Naive thymus-derived CD4-positive, alpha-beta T cell (primary cell): ENCODE measurements around the gene SBK2. TPM values are rescaled to one million over a fixed set of nuclear protein-coding genes. Genes with fewer than 3 reads are reported as not detected.

Experiments
- ATAC-seq: fragments of 150-1000 bp; cut with Tn5 transposase; 2 replicates; pipeline ENCODE4 v1.10.0; 2021; ENCODE audit warnings: mild to moderate bottlenecking, moderate library complexity
- CTCF ChIA-PET: fragments of 350-600 bp; sonication (Branson Sonifier 250); formaldehyde crosslinking; loops from one replicate; lab custom pipeline; 2021; ENCODE audit warnings: antibody characterized with exemption; lab: Charles Lee
- POLR2A ChIA-PET: fragments of 350-600 bp; sonication (Branson Sonifier 250); formaldehyde crosslinking; loops from one replicate; lab custom pipeline; 2021; ENCODE audit warnings: antibody characterized with exemption, inconsistent platforms; lab: Charles Lee
- DNase-seq, 9 donors: peaks; one replicate each; pipeline versions ENCODE4 v3.0.0 to v3.0.0-alpha.2; 2020 to 2022; ENCODE audit warnings: mixed read lengths in 1 of 9
- H3K27ac ChIP-seq: one replicate; pipeline ENCODE4 v1.7.0; 2013; ENCODE audit warnings: mild to moderate bottlenecking, low read depth, low read length, moderate library complexity
- H3K27me3 ChIP-seq, 2 donors: one replicate each; pipeline ENCODE4 v1.7.0; 2013; ENCODE audit warnings: low read length in 2 of 2, mild to moderate bottlenecking in 2 of 2, moderate library complexity in 2 of 2; ENCODE audit not compliant: control insufficient read depth in 2 of 2, insufficient read depth in 2 of 2
- H3K36me3 ChIP-seq, 3 experiments: 1 replicate in 2 of 3; 2 replicates in 1 of 3; pipeline ENCODE4 v1.7.0; 2013; ENCODE audit warnings: low read length in 3 of 3, mild to moderate bottlenecking in 3 of 3, moderate library complexity in 1 of 3; ENCODE audit not compliant: insufficient read depth in 3 of 3, control insufficient read depth in 2 of 3
- H3K4me1 ChIP-seq, 2 donors: one replicate each; pipeline ENCODE4 v1.7.0; 2013; ENCODE audit warnings: low read length in 2 of 2, mild to moderate bottlenecking in 2 of 2, moderate library complexity in 1 of 2; ENCODE audit not compliant: control insufficient read depth in 2 of 2, insufficient read depth in 2 of 2
- H3K4me3 ChIP-seq: 2 replicates; pipeline ENCODE4 v1.7.0; 2013; ENCODE audit warnings: mild to moderate bottlenecking, low read length
- H3K9me3 ChIP-seq, 3 experiments: 1 replicate in 2 of 3; 2 replicates in 1 of 3; pipeline ENCODE4 v1.7.0; 2013; ENCODE audit warnings: low read length in 3 of 3; ENCODE audit not compliant: control insufficient read depth in 2 of 3
- H3K27ac Mint-ChIP-seq, 9 donors: one replicate each; pipeline ENCODE4 v1.8.0; 2020 to 2022; ENCODE audit warnings: mixed read lengths in 9 of 9, mild to moderate bottlenecking in 8 of 9, moderate library complexity in 5 of 9, inconsistent platforms in 2 of 9
- H3K27me3 Mint-ChIP-seq, 5 donors: one replicate each; pipeline ENCODE4 v1.8.0; 2021 to 2022; ENCODE audit warnings: mixed read lengths in 5 of 5, mild to moderate bottlenecking in 1 of 5
- H3K36me3 Mint-ChIP-seq, 5 donors: one replicate each; pipeline ENCODE4 v1.8.0; 2020 to 2022; ENCODE audit warnings: mixed read lengths in 5 of 5, mild to moderate bottlenecking in 3 of 5, inconsistent platforms in 1 of 5
- H3K4me1 Mint-ChIP-seq, 7 donors: one replicate each; pipeline ENCODE4 v1.8.0; 2020 to 2022; ENCODE audit warnings: mixed read lengths in 7 of 7, mild to moderate bottlenecking in 3 of 7, inconsistent platforms in 1 of 7
- H3K4me3 Mint-ChIP-seq, 10 donors: one replicate each; pipeline ENCODE4 v1.8.0; 2020 to 2022; ENCODE audit warnings: mild to moderate bottlenecking in 10 of 10, mixed read lengths in 10 of 10, moderate library complexity in 6 of 10, inconsistent platforms in 2 of 10
- H3K9me3 Mint-ChIP-seq, 11 donors: one replicate each; pipeline ENCODE4 v1.8.0; 2020 to 2022; ENCODE audit warnings: mixed read lengths in 11 of 11, mild to moderate bottlenecking in 4 of 11, inconsistent platforms in 1 of 11, moderate library complexity in 1 of 11
- intact Hi-C, 2 donors: fragments of 100-400 bp; cut with micrococcal nuclease; formaldehyde crosslinking; loops; one replicate each; pipeline ENCODE4 v1.15.1; 2023
- polyA plus RNA-seq, 2 donors: library from polyadenylated mRNA; unstranded; fragments of 300-500 nt; fragmentation: Illumina TruSeq; gene quantifications; one replicate each; pipeline ENCODE4 v1.2.3, GENCODE V29; 2021
- total RNA-seq, 6 experiments: library from RNA in 5 of 6; stranded (reverse) in 5 of 6; gene quantifications; 1 replicate in 5 of 6; 2 replicates in 1 of 6; pipeline ENCODE4 v1.2.3 and lab custom pipeline; 2021 to 2026

SBK2 gene
- total and polyA plus RNA-seq, 7 experiments from 2014 or later, result not detected

- peaks cover 5 to 16% (median 9%) of the 10 kb centered on the region in 7 donors for H3K4me1 Mint-ChIP-seq
- CTCF ChIA-PET, result interaction anchor here (0.9 to 1.4 kb wide), 2 partner anchors 17 to 18 kb away, joined by 3 read pairs; no protein-coding TSS in a partner anchor
- intact Hi-C loops, result no loop called here
Measured at GRCh38 chr19:55486043-55486970, 50.6 kb downstream of the SBK2 start.

GRCh38 chr19:55485439-55486011 lies 51.4 kb downstream of the SBK2 start:
- Histone ChIP-seq H3K27me3 (no peaks in the 10 kb centered on the region), H3K4me3 (peak overlapping the region; percentile 75), H3K4me1 (peaks cover 12 to 13% of the 10 kb centered on the region in 2 donors), H3K27ac (peak overlapping the region; percentile 63), H3K9me3 (no peaks in the 10 kb centered on the region), H3K36me3 (peaks cover 0 to 21% (median 0%) of the 10 kb centered on the region in 3 experiments)
- peak overlapping the region in 8 of 9 donors; percentile 44 to 93 (median 86) for H3K27ac Mint-ChIP-seq
- DNase-seq (peak in 1 of 9 donors; percentile 20), ATAC-seq (peak; percentile 2)
- H3K27me3 Mint-ChIP-seq, result no peaks in the 10 kb centered on the region
- H3K9me3 Mint-ChIP-seq, result no peaks in the 10 kb centered on the region
- ChIA-PET POLR2A (interaction anchor here (0.6 to 1.6 kb wide), 7 partner anchors 9 to 375 kb away, joined by 3 to 5 read pairs (median 4); partner anchors contain the start of gene ZNF628), CTCF (interaction anchor here (0.6 to 1.1 kb wide), 4 partner anchors 18 to 357 kb away, joined by 3 read pairs; partner anchors contain the start of gene ZNF784)
- H3K4me3 Mint-ChIP-seq, result peak overlapping the region; percentile 72 to 89 (median 78)
- H3K4me1 Mint-ChIP-seq, result peaks cover 5 to 18% (median 9%) of the 10 kb centered on the region in 7 donors
- intact Hi-C loops, result loop anchor here (1.0 to 2.0 kb wide), 3 partner anchors 9 to 18 kb away; partner anchors contain the start of gene ZNF628 (in 2 of the 2)
- peaks cover 0 to 1% (median 0%) of the 10 kb centered on the region in 5 donors for H3K36me3 Mint-ChIP-seq

More at GRCh38 chr19:55486043-55486970, 50.6 kb downstream of the SBK2 start:
- no peak for ATAC-seq
- peak overlapping the region; percentile 56 to 89 (median 78) for H3K4me3 Mint-ChIP-seq
- no peaks in the 10 kb centered on the region for H3K9me3 Mint-ChIP-seq
- Histone ChIP-seq H3K27ac (peak overlapping the region; percentile 63), H3K27me3 (no peaks in the 10 kb centered on the region), H3K4me1 (peaks cover 12 to 13% of the 10 kb centered on the region in 2 donors), H3K4me3 (no peak overlapping the region), H3K9me3 (no peaks in the 10 kb centered on the region), H3K36me3 (peaks cover 0 to 17% (median 0%) of the 10 kb centered on the region in 3 experiments)
- POLR2A ChIA-PET, result interaction anchor here (0.7 to 1.6 kb wide), 3 partner anchors 9 to 18 kb away, joined by 3 to 5 read pairs (median 3); partner anchors contain the start of gene ZNF628
- peaks cover 0 to 1% (median 0%) of the 10 kb centered on the region in 5 donors for H3K36me3 Mint-ChIP-seq
- no peak for DNase-seq
- no peaks in the 10 kb centered on the region for H3K27me3 Mint-ChIP-seq
- H3K27ac Mint-ChIP-seq, result peak overlapping the region; percentile 8 to 93 (median 83)

- Mint-ChIP-seq H3K27me3 (no peaks in the 10 kb centered on the region), H3K4me3 (peak within 1 kb of the TSS; percentile 72 to 89 (median 78)), H3K9me3 (no peaks in the 10 kb centered on the region), H3K36me3 (peaks cover 0 to 2% (median 0%) of the 10 kb centered on the region in 5 donors), H3K4me1 (peaks cover 5 to 23% (median 9%) of the 10 kb centered on the region in 7 donors), H3K27ac (peak within 1 kb of the TSS; percentile 8 to 93 (median 83))
- H3K9me3 ChIP-seq, result no peaks in the 10 kb centered on the region
- intact Hi-C loops, result loop anchor here (1.0 to 2.0 kb wide), 3 partner anchors 9 to 18 kb away; partner anchors contain the start of gene ZNF628 (in 2 of the 2)
- ATAC-seq (peak; percentile 78), DNase-seq (peak; percentile 41 to 79 (median 62))
- H3K27me3 ChIP-seq, result no peaks in the 10 kb centered on the region
- peak within 1 kb of the TSS; percentile 63 for H3K27ac ChIP-seq
- peak within 1 kb of the TSS; percentile 75 for H3K4me3 ChIP-seq
- POLR2A ChIA-PET, result interaction anchor here (0.6 to 1.6 kb wide), 8 partner anchors 8 to 374 kb away, joined by 3 to 5 read pairs (median 4); partner anchors contain the start of gene ZNF628
- peaks cover 12 to 13% of the 10 kb centered on the region in 2 donors for H3K4me1 ChIP-seq
- CTCF ChIA-PET, result interaction anchor here (0.6 to 1.1 kb wide), 3 partner anchors 18 to 356 kb away, joined by 3 read pairs; partner anchors contain the start of gene ZNF784
- H3K36me3 ChIP-seq, result peaks cover 0 to 21% (median 0%) of the 10 kb centered on the region in 3 experiments
Measured at GRCh38 chr19:55484593-55485438, 52.1 kb downstream of the SBK2 start, which contains the start of gene NAT14. NAT14 (plus strand) TSS chr19:55485188; CDS start chr19:55485709, 521 bp downstream.

- H3K27ac Mint-ChIP-seq, result peak overlapping the region in 4 of 9 donors; percentile 17 to 64 (median 46)
- no peaks in the 10 kb centered on the region for H3K27me3 Mint-ChIP-seq
- H3K9me3 ChIP-seq, result no peaks in the 10 kb centered on the region
- peaks cover 12 to 13% of the 10 kb centered on the region in 2 donors for H3K4me1 ChIP-seq
- peaks cover 9 to 31% (median 16%) of the 10 kb centered on the region in 7 donors for H3K4me1 Mint-ChIP-seq
- ChIA-PET POLR2A (interaction anchor here (0.6 to 1.6 kb wide), 4 partner anchors 8 to 143 kb away, joined by 3 to 5 read pairs (median 4); partner anchors contain the start of gene ZNF628), CTCF (interaction anchor here (1.1 kb wide), 1 partner anchor 140 kb away, joined by 3 read pairs; the partner anchor contains the start of gene ZNF784)
- intact Hi-C loops, result loop anchor here in 1 of 2 donors (2.0 kb wide), 1 partner anchor 19 kb away; no protein-coding TSS in a partner anchor
- peak overlapping the region; percentile 63 for H3K27ac ChIP-seq
- DNase-seq (no peak), ATAC-seq (no peak)
- peaks cover 0 to 6% (median 1%) of the 10 kb centered on the region in 5 donors for H3K36me3 Mint-ChIP-seq
- peak overlapping the region; percentile 75 for H3K4me3 ChIP-seq
- peak overlapping the region; percentile 29 to 89 (median 72) for H3K4me3 Mint-ChIP-seq
- H3K9me3 Mint-ChIP-seq, result peaks cover 0 to 2% (median 0%) of the 10 kb centered on the region in 11 donors
- no peaks in the 10 kb centered on the region for H3K27me3 ChIP-seq
- H3K36me3 ChIP-seq, result peaks cover 0 to 21% (median 0%) of the 10 kb centered on the region in 3 experiments
Measured at GRCh38 chr19:55483706-55484592, 53.0 kb downstream of the SBK2 start.
